A549 (cell line): Measurements from ENCODE around the gene TMX3.

Source experiments
- CEBPB ChIP-seq, 2 experiments: fragments of >200 bp in 1 of 2; sonication (Bioruptor Twin) in 1 of 2; formaldehyde crosslinking in 1 of 2; IDR thresholded peaks; 2 replicates each; pipeline ENCODE4 v1.6.1; 2012 to 2016
- POLR2A ChIP-seq: IDR thresholded peaks from 2 replicates; pipeline ENCODE4 v1.6.1; 2012; ENCODE audit warnings: mild to moderate bottlenecking, low read length
- RAD21 ChIP-seq, 2 experiments: fragments of >200 bp in 1 of 2; sonication (Bioruptor Twin) in 1 of 2; formaldehyde crosslinking in 1 of 2; IDR thresholded peaks in 1 of 2; conservative IDR thresholded peaks in 1 of 2; 2 replicates in 1 of 2; 3 replicates in 1 of 2; pipeline ENCODE4 v1.6.1; 2012 to 2018; ENCODE audit warnings: inconsistent platforms in 1 of 2
- TF ChIP-seq, protein P1 (sequence below): IDR thresholded peaks from 2 replicates; pipeline ENCODE4 v1.6.1; 2012
- TF ChIP-seq, protein P2 (sequence below): fragments of >200 bp; sonication (Bioruptor Twin); formaldehyde crosslinking; IDR thresholded peaks from 3 replicates; pipeline ENCODE4 v1.5.1; 2016

DNA sequence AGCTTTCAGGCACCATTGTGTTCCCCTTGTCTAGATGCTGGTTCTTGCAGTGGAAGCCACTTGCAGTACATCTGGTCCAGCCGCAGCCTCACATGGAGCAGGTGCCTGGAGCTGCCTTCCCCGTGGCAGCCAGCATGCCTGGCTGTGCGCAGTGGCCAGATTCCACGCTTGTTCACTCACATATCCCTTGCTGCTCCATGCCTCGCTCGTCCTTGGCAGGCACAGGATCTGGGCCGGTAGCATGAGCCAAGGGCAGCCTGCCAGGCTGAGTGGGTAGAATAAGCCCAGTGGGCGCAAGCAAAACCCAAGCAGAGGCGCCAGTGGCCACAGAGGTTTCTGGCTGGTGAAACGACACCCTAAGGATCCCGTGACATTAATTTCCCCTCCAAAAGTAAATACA is 20.6 kb downstream of the TMX3 start:
- no peak for TF ChIP-seq POLR2A
- TF ChIP-seq RAD21 (conservative IDR thresholded peaks at IDR 0.05 in 1 of 2, IDR thresholded peaks at IDR 0.05 in 1 of 2) = no peak
- TF ChIP-seq, protein P1, sequence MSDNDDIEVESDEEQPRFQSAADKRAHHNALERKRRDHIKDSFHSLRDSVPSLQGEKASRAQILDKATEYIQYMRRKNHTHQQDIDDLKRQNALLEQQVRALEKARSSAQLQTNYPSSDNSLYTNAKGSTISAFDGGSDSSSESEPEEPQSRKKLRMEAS = no peak
- TF ChIP-seq, protein P2, sequence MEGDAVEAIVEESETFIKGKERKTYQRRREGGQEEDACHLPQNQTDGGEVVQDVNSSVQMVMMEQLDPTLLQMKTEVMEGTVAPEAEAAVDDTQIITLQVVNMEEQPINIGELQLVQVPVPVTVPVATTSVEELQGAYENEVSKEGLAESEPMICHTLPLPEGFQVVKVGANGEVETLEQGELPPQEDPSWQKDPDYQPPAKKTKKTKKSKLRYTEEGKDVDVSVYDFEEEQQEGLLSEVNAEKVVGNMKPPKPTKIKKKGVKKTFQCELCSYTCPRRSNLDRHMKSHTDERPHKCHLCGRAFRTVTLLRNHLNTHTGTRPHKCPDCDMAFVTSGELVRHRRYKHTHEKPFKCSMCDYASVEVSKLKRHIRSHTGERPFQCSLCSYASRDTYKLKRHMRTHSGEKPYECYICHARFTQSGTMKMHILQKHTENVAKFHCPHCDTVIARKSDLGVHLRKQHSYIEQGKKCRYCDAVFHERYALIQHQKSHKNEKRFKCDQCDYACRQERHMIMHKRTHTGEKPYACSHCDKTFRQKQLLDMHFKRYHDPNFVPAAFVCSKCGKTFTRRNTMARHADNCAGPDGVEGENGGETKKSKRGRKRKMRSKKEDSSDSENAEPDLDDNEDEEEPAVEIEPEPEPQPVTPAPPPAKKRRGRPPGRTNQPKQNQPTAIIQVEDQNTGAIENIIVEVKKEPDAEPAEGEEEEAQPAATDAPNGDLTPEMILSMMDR = no peak
- no peak for TF ChIP-seq CEBPB (IDR thresholded peaks at IDR 0.05)
